ENCODE measurements around the gene SUPT20HL2. TPM values are rescaled to one million over a fixed set of nuclear protein-coding genes. Genes with fewer than 3 reads are reported as not detected.
"Not testable (repeated sequence)": the region's sequence is repeated elsewhere in the genome, so short reads cannot be mapped to it uniquely, and the experiment has no call there.

SUPT20HL2 gene
- total RNA-seq, 1 donor from 2014 or later: not detected

- DNase-seq: not testable (repeated sequence)
These were observed 4.1 kb downstream of the SUPT20HL2 start for GRCh38 chrX:24309580-24310374.

GRCh38 chrX:24308803-24309202 is 5.1 kb downstream of the SUPT20HL2 start:
- not testable (repeated sequence) for DNase-seq

GRCh38 chrX:24306440-24306839 is 7.4 kb downstream of the SUPT20HL2 start:
- no peak for DNase-seq

- DNase-seq: no peak
These were observed 8.0 kb downstream of the SUPT20HL2 start for GRCh38 chrX:24305905-24306304.

GRCh38 chrX:24301806-24302205 is 12.1 kb downstream of the SUPT20HL2 start:
- DNase-seq: no peak

- no peak for DNase-seq
These were observed 12.8 kb downstream of the SUPT20HL2 start for GRCh38 chrX:24301060-24301459.

GRCh38 chrX:24298191-24298590 is 15.7 kb downstream of the SUPT20HL2 start:
- peak; percentile 38 for DNase-seq

GRCh38 chrX:24294619-24295018 is 19.2 kb downstream of the SUPT20HL2 start:
- peak; percentile 39 for DNase-seq

GRCh38 chrX:24293412-24293811 is 20.5 kb downstream of the SUPT20HL2 start:
- no peak for DNase-seq

GRCh38 chrX:24292353-24292752 is 21.5 kb downstream of the SUPT20HL2 start:
- no peak for DNase-seq

GRCh38 chrX:24285082-24285481 is 28.8 kb downstream of the SUPT20HL2 start:
- no peak for DNase-seq

GRCh38 chrX:24283127-24283794 is 30.6 kb downstream of the SUPT20HL2 start:
- no peak for DNase-seq

GRCh38 chrX:24282381-24283126 is 31.3 kb downstream of the SUPT20HL2 start:
- DNase-seq: no peak

GRCh38 chrX:24277405-24277804 is 36.5 kb downstream of the SUPT20HL2 start:
- DNase-seq: no peak

- DNase-seq: peak; percentile 3
These were observed 37.9 kb downstream of the SUPT20HL2 start for GRCh38 chrX:24276015-24276414.

GRCh38 chrX:24271262-24271661 is 42.6 kb downstream of the SUPT20HL2 start:
- no peak for DNase-seq

- no peak for DNase-seq
These were observed 45.1 kb downstream of the SUPT20HL2 start for GRCh38 chrX:24268786-24269185.

GRCh38 chrX:24266996-24267395 is 46.9 kb downstream of the SUPT20HL2 start:
- no peak for DNase-seq

GRCh38 chrX:24264383-24264782 is 49.5 kb downstream of the SUPT20HL2 start:
- peak; percentile 12 for DNase-seq

GRCh38 chrX:24262309-24262708 is 51.6 kb downstream of the SUPT20HL2 start:
- DNase-seq: no peak

All from dermis blood vessel endothelial cell (primary cell).